Naive B cell (primary cell): ENCODE results near the gene KCNK16. TPM values are rescaled to one million over a fixed set of nuclear protein-coding genes. Genes with fewer than 3 reads are reported as not detected.
A peak's percentile ranks its signal among the peaks of the same experiment; 100 is the strongest.

Source experiments
- ATAC-seq, 2 donors: fragments of 150-1000 bp; cut with Tn5 transposase; 2 replicates each; pipeline ENCODE4 v1.10.0; 2021; ENCODE audit warnings: low read depth in 2 of 2, mild to moderate bottlenecking in 2 of 2, moderate library complexity in 2 of 2
- DNase-seq: peaks from one replicate; pipeline ENCODE4 v3.0.0; 2022
- H3K27ac Mint-ChIP-seq, 6 donors: one replicate each; pipeline ENCODE4 v1.8.0; 2020 to 2022; ENCODE audit warnings: mild to moderate bottlenecking in 6 of 6, mixed read lengths in 6 of 6, moderate library complexity in 5 of 6, inconsistent platforms in 2 of 6
- H3K27me3 Mint-ChIP-seq, 3 donors: one replicate each; pipeline ENCODE4 v1.8.0; 2021 to 2022; ENCODE audit warnings: mixed read lengths in 3 of 3, mild to moderate bottlenecking in 1 of 3
- H3K36me3 Mint-ChIP-seq, 2 donors: one replicate each; pipeline ENCODE4 v1.8.0; 2020 to 2022; ENCODE audit warnings: mixed read lengths in 2 of 2, inconsistent platforms in 1 of 2, mild to moderate bottlenecking in 1 of 2
- H3K4me1 Mint-ChIP-seq, 3 donors: one replicate each; pipeline ENCODE4 v1.8.0; 2020 to 2022; ENCODE audit warnings: mixed read lengths in 3 of 3, inconsistent platforms in 1 of 3, mild to moderate bottlenecking in 1 of 3, moderate library complexity in 1 of 3
- H3K4me3 Mint-ChIP-seq, 8 donors: one replicate each; pipeline ENCODE4 v1.8.0; 2020 to 2022; ENCODE audit warnings: mild to moderate bottlenecking in 8 of 8, mixed read lengths in 8 of 8, moderate library complexity in 8 of 8, inconsistent platforms in 2 of 8
- H3K9me3 Mint-ChIP-seq, 7 donors: one replicate each; pipeline ENCODE4 v1.8.0; 2020 to 2022; ENCODE audit warnings: mixed read lengths in 7 of 7, mild to moderate bottlenecking in 5 of 7, inconsistent platforms in 2 of 7, moderate library complexity in 1 of 7
- polyA plus RNA-seq, 6 donors: library from polyadenylated mRNA; unstranded; fragments of 300-500 nt; fragmentation: Illumina TruSeq; gene quantifications; one replicate each; pipeline ENCODE4 v1.2.3, GENCODE V29; 2021; ENCODE audit warnings: low read depth in 6 of 6

Gene KCNK16
- polyA plus RNA-seq, 6 donors from 2014 or later = not detected

DNA sequence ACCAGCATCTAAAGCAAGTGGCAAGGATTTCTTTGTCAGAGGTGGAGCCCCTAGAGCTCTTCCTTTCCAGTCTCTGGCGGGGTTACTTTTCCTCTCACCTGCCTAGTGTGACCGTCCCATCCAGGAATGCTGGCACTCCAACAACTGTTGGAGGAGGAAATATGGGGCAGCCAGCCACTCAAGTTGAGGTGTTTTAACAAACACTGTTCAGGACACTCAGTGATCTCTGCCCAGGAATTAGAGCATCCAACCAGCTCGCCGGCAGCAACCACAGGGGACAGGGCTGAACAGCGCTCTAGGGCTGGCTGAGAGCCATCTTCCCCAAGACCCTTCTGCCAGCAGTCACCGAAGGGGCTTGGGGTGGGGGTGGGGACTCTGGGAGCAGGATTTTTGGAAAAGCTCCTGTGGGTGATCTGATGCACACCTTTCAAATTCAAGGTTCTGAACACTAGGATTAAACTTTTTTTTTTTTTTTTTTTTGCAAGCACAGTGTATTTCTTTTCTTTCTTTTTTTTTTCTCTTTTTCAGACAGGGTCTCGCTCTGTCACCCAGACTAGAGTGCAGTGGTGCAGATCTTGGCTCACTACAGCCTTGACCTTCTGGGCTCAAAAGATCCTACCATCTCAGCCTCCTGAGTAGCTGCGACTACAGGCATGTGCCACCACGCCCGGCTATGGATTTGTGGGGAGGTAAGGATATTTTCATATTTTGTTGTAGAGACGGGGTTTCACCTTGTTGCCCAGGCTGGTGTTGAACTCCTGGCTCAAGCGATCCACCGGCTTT, 28.4 kb upstream of the KCNK16 start:
- Mint-ChIP-seq H3K9me3 (no peaks in the 10 kb centered on the region), H3K27ac (peak overlapping the region in 1 of 6 donors; percentile 38), H3K36me3 (no peaks in the 10 kb centered on the region)

DNA sequence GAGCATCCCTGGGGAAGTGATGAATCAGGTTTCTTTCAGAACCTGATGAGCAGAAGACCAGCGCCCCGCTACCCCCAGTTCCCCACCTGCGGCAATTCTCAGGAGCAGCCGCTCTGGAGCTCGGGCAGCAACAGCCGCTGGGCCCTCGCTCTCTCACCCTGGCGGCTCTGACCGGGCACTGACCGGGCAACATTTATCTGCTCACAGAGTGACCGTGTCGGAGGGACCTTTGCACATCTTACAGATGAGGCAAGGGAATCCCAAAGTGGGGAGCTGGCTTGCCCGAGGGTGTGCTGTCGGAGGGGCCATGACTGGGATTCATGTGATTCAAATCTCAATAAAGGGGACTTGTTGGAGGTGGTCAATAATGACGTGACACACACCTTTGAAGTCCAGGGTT, 26.2 kb upstream of the KCNK16 start:
- H3K9me3 Mint-ChIP-seq = peaks cover 0 to 3% (median 0%) of the 10 kb centered on the region in 7 donors
- H3K27ac Mint-ChIP-seq = no peak overlapping the region
- no peak for DNase-seq
- H3K4me1 Mint-ChIP-seq = peaks cover 8 to 25% (median 8%) of the 10 kb centered on the region in 3 donors
- H3K27me3 Mint-ChIP-seq = no peaks in the 10 kb centered on the region
- ATAC-seq = no peak
- peaks cover 0 to 8% of the 10 kb centered on the region in 2 donors for H3K36me3 Mint-ChIP-seq
- H3K4me3 Mint-ChIP-seq = no peak overlapping the region

More for the DNA sequence above, 28.4 kb upstream of the KCNK16 start:
- no peaks in the 10 kb centered on the region for H3K27me3 Mint-ChIP-seq
- ATAC-seq (no peak), DNase-seq (no peak)
- H3K4me3 Mint-ChIP-seq = no peak overlapping the region
- H3K4me1 Mint-ChIP-seq = peaks cover 0 to 10% (median 8%) of the 10 kb centered on the region in 3 donors

DNA sequence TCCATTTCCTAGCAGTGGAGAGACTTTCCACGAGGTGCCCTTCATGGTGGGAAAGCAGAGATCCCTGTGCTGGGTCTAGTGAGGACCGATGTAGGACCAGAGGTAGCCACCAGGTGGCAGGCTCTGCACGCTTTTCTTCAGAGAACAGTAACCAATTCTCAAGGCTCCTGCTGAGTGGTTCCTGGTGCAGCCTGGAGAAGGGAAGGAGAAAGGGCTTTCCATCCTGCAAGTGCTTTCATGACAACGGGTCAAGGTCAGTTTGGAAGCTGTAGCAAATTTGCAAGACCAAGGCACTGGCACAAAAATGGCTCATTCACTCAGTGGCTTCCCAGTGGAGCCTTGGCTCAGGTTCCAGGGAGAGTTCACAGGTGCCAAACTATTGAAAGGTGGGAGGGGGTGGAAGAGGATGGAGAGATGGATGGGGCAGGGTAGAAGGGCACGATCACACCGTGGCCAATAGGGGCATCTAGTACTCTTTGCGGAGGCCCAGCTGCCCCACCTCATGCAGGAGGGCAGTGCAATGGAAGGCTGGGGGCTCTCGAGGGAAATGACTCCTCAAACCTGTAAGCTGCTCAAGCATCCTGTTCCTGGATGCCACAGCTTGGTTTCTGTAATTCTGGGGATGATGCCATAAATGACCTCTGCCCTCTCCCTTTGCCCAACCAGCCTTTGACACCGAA, 25.5 kb upstream of the KCNK16 start:
- Mint-ChIP-seq H3K36me3 (peaks cover 0 to 8% of the 10 kb centered on the region in 2 donors), H3K27ac (peak overlapping the region in 1 of 6 donors; percentile 84), H3K27me3 (no peaks in the 10 kb centered on the region), H3K4me1 (peaks cover 8 to 32% (median 8%) of the 10 kb centered on the region in 3 donors), H3K4me3 (no peak overlapping the region), H3K9me3 (peaks cover 0 to 3% (median 0%) of the 10 kb centered on the region in 7 donors)
- peak; percentile 42 for DNase-seq
- peak in 1 of 2 donors; percentile 43 for ATAC-seq

DNA sequence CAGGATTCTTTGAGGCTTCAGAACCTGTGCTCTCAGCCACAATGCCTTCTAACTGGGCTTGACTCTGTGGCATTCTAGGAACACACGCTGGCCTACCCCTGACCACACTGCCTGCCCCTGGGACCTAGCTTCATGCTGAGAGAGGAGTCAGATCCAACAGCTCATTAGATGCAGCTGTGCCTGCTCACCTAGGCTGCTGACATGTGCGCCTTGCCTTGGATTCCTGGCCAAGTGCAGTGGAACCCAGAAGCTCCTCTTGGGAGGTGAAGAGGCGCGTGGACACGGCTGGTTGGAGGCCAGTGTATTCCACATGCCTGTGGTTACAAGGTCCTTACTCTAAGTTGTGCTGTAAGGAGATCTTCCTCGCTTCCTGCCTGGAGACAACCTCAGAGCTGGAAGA, 24.7 kb upstream of the KCNK16 start:
- Mint-ChIP-seq H3K36me3 (peaks cover 0 to 8% of the 10 kb centered on the region in 2 donors), H3K4me1 (peaks cover 8 to 37% (median 8%) of the 10 kb centered on the region in 3 donors), H3K27ac (peak overlapping the region in 2 of 6 donors; percentile 59 to 76), H3K9me3 (peaks cover 0 to 3% (median 0%) of the 10 kb centered on the region in 7 donors), H3K27me3 (no peaks in the 10 kb centered on the region), H3K4me3 (peak overlapping the region in 1 of 8 donors; percentile 47)
- DNase-seq (no peak), ATAC-seq (no peak)

DNA sequence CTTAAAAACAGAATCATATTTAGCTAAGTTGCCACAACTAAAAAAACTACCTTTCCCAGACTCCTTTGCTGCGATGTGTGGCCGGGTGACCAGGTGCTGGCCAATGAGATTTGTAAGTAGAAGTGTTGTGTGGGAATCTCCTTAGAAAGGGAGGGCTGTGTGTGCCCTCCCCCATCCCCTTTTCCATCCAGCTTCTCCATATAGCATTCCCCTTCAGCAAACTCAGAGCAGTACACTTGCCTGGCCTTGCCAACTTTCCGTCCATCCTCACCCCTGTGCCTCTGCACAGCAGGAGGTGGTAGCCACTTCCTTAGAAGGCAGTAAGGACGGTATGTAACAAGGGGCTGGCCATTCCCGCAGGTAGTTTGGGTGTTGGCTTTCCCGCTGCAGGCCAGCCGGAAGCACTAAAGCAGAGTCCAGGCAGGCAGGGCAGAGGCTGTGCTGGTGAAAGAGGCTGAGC, 22.3 kb upstream of the KCNK16 start:
- peaks cover 0 to 3% (median 0%) of the 10 kb centered on the region in 7 donors for H3K9me3 Mint-ChIP-seq
- ATAC-seq = no peak
- peak overlapping the region in 5 of 6 donors; percentile 92 to 99 (median 99) for H3K27ac Mint-ChIP-seq
- H3K4me1 Mint-ChIP-seq = peaks cover 8 to 35% (median 13%) of the 10 kb centered on the region in 3 donors
- H3K36me3 Mint-ChIP-seq = peaks cover 0 to 8% of the 10 kb centered on the region in 2 donors
- DNase-seq = no peak
- H3K27me3 Mint-ChIP-seq = no peaks in the 10 kb centered on the region
- H3K4me3 Mint-ChIP-seq = peak overlapping the region in 3 of 8 donors; percentile 16 to 30 (median 25)

DNA sequence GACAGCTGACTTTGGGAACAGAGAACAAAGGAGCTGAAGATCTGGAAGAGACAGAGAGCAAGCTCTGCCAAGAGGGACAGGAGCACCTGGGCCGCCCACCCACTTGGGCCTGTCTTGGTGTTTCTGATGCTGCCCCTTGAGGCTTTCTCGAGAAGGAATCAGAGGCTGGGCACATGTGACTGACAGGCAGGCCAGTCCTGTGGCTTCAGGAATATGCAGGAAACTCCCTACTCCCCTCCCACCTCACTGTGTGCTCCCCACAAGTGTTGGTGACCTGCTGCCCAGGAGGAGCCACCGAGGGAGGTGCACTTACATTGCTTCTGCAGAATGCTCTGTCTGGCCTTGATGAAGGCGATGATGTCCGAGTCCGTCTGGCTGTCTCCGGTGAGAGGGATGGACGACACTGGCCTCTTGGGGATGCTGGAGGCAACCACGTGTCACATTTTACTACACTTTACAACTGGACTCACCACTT, 20.9 kb upstream of the KCNK16 start:
- no peaks in the 10 kb centered on the region for H3K27me3 Mint-ChIP-seq
- peaks cover 0 to 8% of the 10 kb centered on the region in 2 donors for H3K36me3 Mint-ChIP-seq
- DNase-seq (no peak), ATAC-seq (peak; percentile 6 to 9)
- H3K27ac Mint-ChIP-seq = peak overlapping the region in 5 of 6 donors; percentile 98 to 99 (median 99)
- peaks cover 10 to 36% (median 21%) of the 10 kb centered on the region in 3 donors for H3K4me1 Mint-ChIP-seq
- peaks cover 0 to 3% (median 0%) of the 10 kb centered on the region in 7 donors for H3K9me3 Mint-ChIP-seq
- peak overlapping the region in 6 of 8 donors; percentile 23 to 86 (median 74) for H3K4me3 Mint-ChIP-seq

DNA sequence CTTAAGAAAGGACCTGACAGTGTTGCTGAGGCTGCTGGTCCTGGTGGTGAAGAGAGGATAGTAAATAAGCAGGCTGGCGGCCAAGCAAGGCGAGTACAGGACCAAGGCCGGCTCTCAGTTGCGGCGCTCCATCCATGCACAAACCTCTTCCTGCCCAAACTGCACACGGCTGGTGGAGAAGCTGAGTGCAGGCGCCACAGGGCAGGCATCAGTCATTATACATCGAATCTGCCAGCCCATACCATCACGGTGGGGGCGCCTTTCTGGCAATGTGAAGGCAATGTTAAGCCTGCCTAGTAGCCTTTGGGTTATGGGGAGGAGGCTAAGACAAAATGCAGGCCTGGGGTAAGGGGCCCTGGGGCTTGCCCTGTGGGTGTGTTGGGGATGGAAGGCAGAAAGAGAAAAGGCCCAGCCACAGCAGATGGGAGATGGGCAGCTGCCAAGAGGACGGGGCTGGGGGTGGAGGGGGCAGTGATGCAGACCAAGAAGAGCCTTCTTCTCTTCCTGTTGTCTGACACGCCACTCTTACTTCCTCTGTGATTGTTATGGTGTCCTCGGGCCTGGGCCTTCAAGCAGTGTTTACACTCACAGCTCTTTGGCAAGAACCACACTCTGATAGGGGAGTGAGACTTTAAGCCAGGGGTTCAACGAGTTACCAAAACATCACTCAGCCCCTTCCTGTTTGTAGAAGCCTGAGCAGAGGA, 20.3 kb upstream of the KCNK16 start:
- Mint-ChIP-seq H3K36me3 (peaks cover 0 to 8% of the 10 kb centered on the region in 2 donors), H3K9me3 (peaks cover 0 to 3% (median 0%) of the 10 kb centered on the region in 7 donors), H3K27me3 (peaks cover 0 to under 1% (median 0%) of the 10 kb centered on the region in 3 donors), H3K4me1 (peaks cover 13 to 39% (median 26%) of the 10 kb centered on the region in 3 donors), H3K4me3 (peak overlapping the region in 5 of 8 donors; percentile 11 to 86 (median 72)), H3K27ac (peak overlapping the region in 5 of 6 donors; percentile 98 to 99 (median 99))
- ATAC-seq = peak; percentile 84 to 87
- DNase-seq = peak; percentile 60

DNA sequence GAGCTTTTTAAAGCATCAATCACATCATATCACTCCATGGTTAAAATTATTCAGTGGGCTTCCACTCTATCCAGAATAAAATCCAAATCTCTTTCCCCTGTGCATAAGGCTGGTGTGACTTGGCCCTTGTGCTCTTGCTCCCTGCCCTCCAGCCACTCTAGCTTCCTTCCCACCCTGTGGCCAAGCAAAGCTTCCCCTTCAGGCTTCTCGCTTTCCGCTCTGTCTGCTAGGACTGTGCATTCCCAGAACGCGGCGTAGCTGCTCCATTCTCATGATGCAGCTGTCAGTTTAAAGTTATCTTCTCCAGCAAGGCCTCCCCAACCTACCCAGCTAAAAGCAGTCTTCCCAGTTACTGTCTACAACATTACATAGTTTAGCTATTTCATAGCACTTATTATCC, 19.4 kb upstream of the KCNK16 start:
- Mint-ChIP-seq H3K36me3 (peaks cover 0 to 8% of the 10 kb centered on the region in 2 donors), H3K27ac (no peak overlapping the region), H3K4me1 (peaks cover 18 to 46% (median 34%) of the 10 kb centered on the region in 3 donors), H3K4me3 (no peak overlapping the region), H3K27me3 (peaks cover 0 to 10% (median 7%) of the 10 kb centered on the region in 3 donors), H3K9me3 (peaks cover 0 to 3% (median 0%) of the 10 kb centered on the region in 7 donors)
- no peak for ATAC-seq
- DNase-seq = no peak

DNA sequence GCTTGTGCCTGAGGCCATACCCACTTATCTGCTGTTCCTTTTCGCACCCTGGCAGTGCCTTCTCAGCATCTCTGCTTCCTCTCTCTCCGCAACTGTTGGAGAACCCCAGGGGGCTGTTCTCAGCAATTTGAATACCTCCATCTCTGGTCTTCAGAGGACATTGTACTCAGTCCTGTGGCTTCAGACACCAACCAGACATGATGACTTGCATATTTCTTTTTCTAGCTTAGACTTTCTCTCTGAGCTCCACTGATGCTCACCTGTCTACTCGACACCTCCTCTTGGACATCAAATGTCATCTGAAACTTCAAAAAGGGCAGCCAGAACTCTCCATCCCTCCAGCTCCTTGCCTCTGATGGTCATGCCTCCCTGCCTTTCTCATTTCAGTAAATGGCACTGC, 18.9 kb upstream of the KCNK16 start:
- DNase-seq (no peak), ATAC-seq (no peak)
- H3K36me3 Mint-ChIP-seq = peaks cover 0 to 8% of the 10 kb centered on the region in 2 donors
- peaks cover 24 to 52% (median 40%) of the 10 kb centered on the region in 3 donors for H3K4me1 Mint-ChIP-seq
- H3K27me3 Mint-ChIP-seq = peaks cover 0 to 16% (median 7%) of the 10 kb centered on the region in 3 donors
- H3K27ac Mint-ChIP-seq = no peak overlapping the region
- H3K4me3 Mint-ChIP-seq = no peak overlapping the region
- peaks cover 0 to 3% (median 0%) of the 10 kb centered on the region in 7 donors for H3K9me3 Mint-ChIP-seq

DNA sequence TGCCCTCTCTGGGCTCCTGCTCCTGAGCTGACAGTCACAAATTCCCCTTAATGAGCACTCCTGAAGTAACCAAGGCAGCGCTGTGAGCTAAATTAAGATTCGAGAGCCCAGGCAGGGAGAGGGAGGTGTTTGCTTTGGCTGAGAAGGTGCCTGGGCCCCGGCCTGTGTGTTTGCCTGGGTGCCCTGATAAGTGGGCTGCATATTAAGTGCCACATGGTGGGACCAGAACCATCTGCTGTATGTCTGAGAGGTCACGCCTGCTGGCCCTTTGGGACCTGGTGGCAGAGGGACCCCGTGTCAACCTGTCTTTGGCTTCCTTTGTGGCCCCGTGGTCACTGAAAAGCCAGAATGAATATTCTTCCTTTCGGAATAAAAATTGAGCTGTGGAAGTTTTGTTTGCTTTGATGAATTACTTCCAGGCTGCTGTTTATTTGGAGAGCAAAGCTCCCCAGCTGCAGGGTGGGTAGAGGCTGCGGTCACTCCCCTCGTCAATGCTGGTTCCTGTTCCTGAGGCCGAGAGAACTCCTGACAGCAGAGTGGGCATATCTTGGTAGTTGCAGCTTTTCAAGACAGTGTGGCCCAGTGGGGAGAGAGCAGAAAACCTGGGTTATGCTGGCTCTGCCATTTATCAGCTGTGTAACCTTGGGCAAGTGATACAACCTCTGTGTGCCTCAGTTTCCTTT, 17.5 kb upstream of the KCNK16 start:
- no peak for DNase-seq
- H3K27me3 Mint-ChIP-seq = peaks cover 0 to 21% (median 7%) of the 10 kb centered on the region in 3 donors
- H3K9me3 Mint-ChIP-seq = peaks cover 0 to 3% (median 0%) of the 10 kb centered on the region in 7 donors
- peaks cover 0 to 8% of the 10 kb centered on the region in 2 donors for H3K36me3 Mint-ChIP-seq
- H3K4me1 Mint-ChIP-seq = peaks cover 34 to 58% (median 46%) of the 10 kb centered on the region in 3 donors
- peak overlapping the region in 5 of 6 donors; percentile 33 to 82 (median 54) for H3K27ac Mint-ChIP-seq
- peak overlapping the region in 5 of 8 donors; percentile 34 to 75 (median 55) for H3K4me3 Mint-ChIP-seq
- ATAC-seq = peak in 1 of 2 donors; percentile 25

DNA sequence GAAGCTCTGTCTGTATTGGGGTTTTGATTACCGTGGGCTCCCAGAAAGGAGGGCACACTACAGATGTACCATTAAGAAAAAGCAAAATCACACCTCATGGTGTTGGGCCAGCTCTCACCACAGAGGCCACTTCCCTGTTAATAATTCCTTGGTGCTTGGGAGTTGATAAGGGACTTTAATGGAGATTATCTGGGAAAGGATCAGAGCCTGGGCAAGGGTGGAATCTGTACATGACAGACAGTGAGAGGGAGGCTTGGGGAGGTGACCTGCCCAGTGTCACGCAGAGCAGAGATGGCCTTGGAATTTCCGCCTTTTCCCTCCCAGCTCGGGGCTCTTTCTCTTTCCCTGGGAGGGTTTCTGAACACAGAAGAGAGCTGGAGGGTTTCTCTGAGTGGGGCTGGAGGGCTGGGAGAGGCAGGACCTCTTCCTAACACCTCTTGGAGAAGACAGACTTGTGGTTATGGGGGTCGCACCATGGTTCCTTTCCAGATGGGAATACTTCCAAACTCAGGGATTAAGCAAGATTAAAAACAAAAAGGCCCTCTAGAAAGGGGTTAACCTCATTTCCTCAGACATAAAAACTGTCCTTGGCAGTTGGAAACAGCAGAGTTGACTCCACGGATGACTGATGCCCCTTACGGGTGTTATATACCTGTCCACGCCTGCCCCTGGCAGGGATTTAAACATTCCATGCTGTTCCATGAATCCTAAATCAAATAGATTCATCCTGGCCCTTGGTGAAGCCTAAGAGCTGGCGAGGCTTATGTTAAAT, 16.8 kb upstream of the KCNK16 start:
- Mint-ChIP-seq H3K9me3 (peaks cover 0 to under 1% (median 0%) of the 10 kb centered on the region in 7 donors), H3K27ac (peak overlapping the region in 5 of 6 donors; percentile 49 to 81 (median 54)), H3K4me3 (peak overlapping the region in 6 of 8 donors; percentile 26 to 74 (median 50)), H3K27me3 (peaks cover 0 to 21% (median 7%) of the 10 kb centered on the region in 3 donors), H3K4me1 (peaks cover 38 to 51% (median 39%) of the 10 kb centered on the region in 3 donors), H3K36me3 (peaks cover 0 to 2% of the 10 kb centered on the region in 2 donors)
- ATAC-seq (no peak), DNase-seq (no peak)
